A673 (cell line): Measurements from ENCODE around the gene B4GALT3. TPM values are rescaled to one million over a fixed set of nuclear protein-coding genes. Genes with fewer than 3 reads are reported as not detected.
A peak's percentile ranks its signal among the peaks of the same experiment; 100 is the strongest.

Experiments used
- Bru-seq: library from RNA; stranded (reverse); fragments of 400-500 nt; gene quantifications from one replicate; lab custom pipeline; 2021; lab: Mats Ljungman, UMichigan
- BruChase-seq, 2 experiments: library from RNA; stranded (reverse); fragments of 400-500 nt; gene quantifications; one replicate each; lab custom pipeline; 2021; lab: Mats Ljungman, UMichigan
- BruUV-seq: library from RNA; stranded (reverse); fragments of 400-500 nt; replicated peaks from 2 replicates; lab custom pipeline; 2021; lab: Mats Ljungman, UMichigan
- CTCF ChIA-PET: fragments of 300-600 bp; sonication (Branson Sonifier 250); formaldehyde crosslinking; loops from one replicate; lab custom pipeline; 2022; ENCODE audit warnings: antibody characterized with exemption; lab: Charles Lee
- POLR2A ChIA-PET: fragments of 300-600 bp; sonication (Branson Sonifier 250); formaldehyde crosslinking; loops from one replicate; lab custom pipeline; 2022; ENCODE audit warnings: antibody characterized with exemption; ENCODE audit not compliant: low non-redundant PET; lab: Charles Lee
- DNase-seq: peaks from one replicate; pipeline ENCODE4 v3.0.0-alpha.2; 2015; ENCODE audit warnings: low spot score
- H3K27ac ChIP-seq: fragments of 200-600 bp; sonication (generic); 2 replicates; pipeline ENCODE4 v1.5.1; 2016; ENCODE audit warnings: mixed run types, low read depth, mild to moderate bottlenecking, mixed read lengths, antibody characterized with exemption, low read length; ENCODE audit not compliant: poor library complexity, severe bottlenecking
- H3K27me3 ChIP-seq: fragments of 200-600 bp; sonication (generic); replicated peaks from 2 replicates; pipeline ENCODE4 v1.6.1; 2017; ENCODE audit warnings: mixed run types, low read depth, mild to moderate bottlenecking, mixed read lengths, antibody characterized with exemption, low read length; ENCODE audit not compliant: insufficient read depth, poor library complexity
- H3K36me3 ChIP-seq: fragments of 200-600 bp; sonication (generic); 2 replicates; pipeline ENCODE4 v1.6.1; 2016; ENCODE audit warnings: mixed run types, mild to moderate bottlenecking, mixed read lengths, antibody characterized with exemption, low read length; ENCODE audit not compliant: insufficient read depth, poor library complexity, severe bottlenecking
- H3K4me1 ChIP-seq: fragments of 200-600 bp; sonication (generic); 2 replicates; pipeline ENCODE4 v1.6.1; 2017; ENCODE audit warnings: mixed run types, mild to moderate bottlenecking, mixed read lengths, antibody characterized with exemption, low read length; ENCODE audit not compliant: insufficient read depth, poor library complexity, severe bottlenecking
- H3K4me3 ChIP-seq: fragments of 200-600 bp; sonication (generic); 2 replicates; pipeline ENCODE4 v1.5.1; 2016; ENCODE audit warnings: low read depth, mixed run types, mild to moderate bottlenecking, mixed read lengths, low read length; ENCODE audit not compliant: poor library complexity, severe bottlenecking
- H3K9me3 ChIP-seq: fragments of 200-600 bp; sonication (generic); 2 replicates; pipeline ENCODE4 v1.6.1; 2016; ENCODE audit warnings: mixed run types, low read depth, mild to moderate bottlenecking, mixed read lengths, antibody characterized with exemption, low read length; ENCODE audit not compliant: poor library complexity, severe bottlenecking
- EZH2 ChIP-seq: fragments of 200-600 bp; sonication (generic); IDR thresholded peaks from 2 replicates; pipeline ENCODE4 v1.6.1; 2017; ENCODE audit warnings: borderline replicate concordance, low read depth, mild to moderate bottlenecking, mixed read lengths, antibody characterized with exemption, low read length; ENCODE audit not compliant: poor library complexity, severe bottlenecking
- intact Hi-C: fragments of 100-400 bp; cut with micrococcal nuclease; formaldehyde crosslinking; loops from one replicate; pipeline ENCODE4 v1.10.0; 2022; ENCODE audit not compliant: unreplicated experiment
- long read RNA-seq: library from polyadenylated mRNA; stranded (forward); transcript quantifications from one replicate; pipeline ENCODE4 v2.0.0, GENCODE V29; 2022
- total RNA-seq: library from RNA; stranded (reverse); gene quantifications from 2 replicates; pipeline ENCODE4 v1.2.3, GENCODE V29; 2021
- TF ChIP-seq, protein P1 (sequence below): fragments of 300-800, 200-600 bp; sonication (generic); conservative IDR thresholded peaks from 2 replicates; pipeline ENCODE4 v1.5.1; 2017; ENCODE audit warnings: low read depth, mild to moderate bottlenecking, antibody characterized with exemption, low read length, moderate library complexity, mixed read lengths

Gene B4GALT3
- 47.9 and 55.1 TPM in 2 replicates for total RNA-seq
- Bru-seq, nascent RNA = percentile 76 among the genes with signal in this experiment
- BruChase-seq, experiment 1, labeled RNA remaining after a 2-hour chase = percentile 81 among the genes with signal in this experiment
- percentile 91 among the genes with signal in this experiment for BruChase-seq, experiment 2, labeled RNA remaining after a 6-hour chase
- long read RNA-seq, transcript B4GALT3-201 (8 exons, 1,911 nt) = major isoform, 24 of 87 reads
- long read RNA-seq, transcript B4GALT3-213 (8 exons, 2,414 nt) = minor isoform, 20 of 87 reads
- long read RNA-seq, partial matches to known transcripts = 9 of 87 reads
- long read RNA-seq, other reads (novel, unspliced or antisense) = 31 of 87 reads

DNA sequence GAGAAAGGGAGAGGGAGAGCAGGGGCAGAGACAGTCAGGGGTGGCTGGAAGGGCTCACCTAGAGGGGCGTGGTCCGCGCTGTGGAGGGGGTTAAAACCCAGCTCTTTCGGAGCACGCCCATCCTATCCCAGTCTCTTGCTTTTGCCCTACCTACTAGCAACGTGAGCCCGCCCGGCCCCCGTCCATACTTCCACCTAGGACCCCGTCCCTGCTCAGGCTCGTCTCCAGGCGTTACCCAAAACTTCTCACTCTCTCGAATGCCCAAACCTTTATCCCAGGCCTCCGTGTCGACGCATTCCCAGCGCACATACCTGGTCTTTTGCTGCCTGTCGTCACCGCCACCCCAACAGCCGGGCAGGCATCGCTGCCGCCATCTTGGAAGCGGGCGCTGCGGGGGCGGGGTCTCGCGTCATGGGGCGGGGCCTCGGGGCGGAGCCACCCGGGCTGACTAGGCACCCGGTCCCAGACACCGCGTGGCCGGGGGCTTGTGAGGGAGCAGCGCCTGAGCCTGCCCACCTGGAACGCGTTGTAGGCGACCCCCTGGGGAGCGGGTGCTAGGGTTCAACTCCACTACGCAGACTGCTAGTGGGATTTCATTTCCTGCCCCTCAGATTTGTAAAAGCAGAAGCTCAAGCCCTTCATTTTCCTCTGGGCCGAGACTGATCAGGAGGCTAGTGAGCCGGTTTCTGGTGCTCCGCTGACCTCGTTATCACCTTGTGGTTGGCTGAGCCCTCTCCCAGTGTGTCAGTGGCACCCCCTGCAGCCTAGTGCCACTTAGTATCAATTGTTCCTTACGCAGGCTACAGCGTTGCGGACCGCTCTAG, at the start of gene B4GALT3:
TSS of gene B4GALT3 (minus strand) at position 396 of the 824 bp plus-strand sequence. CDS start 1,447 bp downstream, outside the sequence.
- intact Hi-C loops = no loop called here
- POLR2A ChIA-PET = interaction anchor here (1.5 kb wide), 1 partner anchor 25 kb away, joined by 5 read pairs; the partner anchor contains the start of gene NDUFS2
- Histone ChIP-seq H3K9me3 (no peaks in the 10 kb centered on the region), H3K27ac (peak within 1 kb of the TSS; percentile 87), H3K27me3 (no peaks in the 10 kb centered on the region), H3K4me3 (peak within 1 kb of the TSS; percentile 78), H3K4me1 (peaks cover 15% of the 10 kb centered on the region), H3K36me3 (peaks cover 28% of the 10 kb centered on the region)
- CTCF ChIA-PET = no interaction called here
- DNase-seq = peak; percentile 89
- no peak for TF ChIP-seq EZH2
- TF ChIP-seq, protein P1, sequence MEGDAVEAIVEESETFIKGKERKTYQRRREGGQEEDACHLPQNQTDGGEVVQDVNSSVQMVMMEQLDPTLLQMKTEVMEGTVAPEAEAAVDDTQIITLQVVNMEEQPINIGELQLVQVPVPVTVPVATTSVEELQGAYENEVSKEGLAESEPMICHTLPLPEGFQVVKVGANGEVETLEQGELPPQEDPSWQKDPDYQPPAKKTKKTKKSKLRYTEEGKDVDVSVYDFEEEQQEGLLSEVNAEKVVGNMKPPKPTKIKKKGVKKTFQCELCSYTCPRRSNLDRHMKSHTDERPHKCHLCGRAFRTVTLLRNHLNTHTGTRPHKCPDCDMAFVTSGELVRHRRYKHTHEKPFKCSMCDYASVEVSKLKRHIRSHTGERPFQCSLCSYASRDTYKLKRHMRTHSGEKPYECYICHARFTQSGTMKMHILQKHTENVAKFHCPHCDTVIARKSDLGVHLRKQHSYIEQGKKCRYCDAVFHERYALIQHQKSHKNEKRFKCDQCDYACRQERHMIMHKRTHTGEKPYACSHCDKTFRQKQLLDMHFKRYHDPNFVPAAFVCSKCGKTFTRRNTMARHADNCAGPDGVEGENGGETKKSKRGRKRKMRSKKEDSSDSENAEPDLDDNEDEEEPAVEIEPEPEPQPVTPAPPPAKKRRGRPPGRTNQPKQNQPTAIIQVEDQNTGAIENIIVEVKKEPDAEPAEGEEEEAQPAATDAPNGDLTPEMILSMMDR = no peak
- TSS peak; percentile 93 for BruUV-seq

DNA sequence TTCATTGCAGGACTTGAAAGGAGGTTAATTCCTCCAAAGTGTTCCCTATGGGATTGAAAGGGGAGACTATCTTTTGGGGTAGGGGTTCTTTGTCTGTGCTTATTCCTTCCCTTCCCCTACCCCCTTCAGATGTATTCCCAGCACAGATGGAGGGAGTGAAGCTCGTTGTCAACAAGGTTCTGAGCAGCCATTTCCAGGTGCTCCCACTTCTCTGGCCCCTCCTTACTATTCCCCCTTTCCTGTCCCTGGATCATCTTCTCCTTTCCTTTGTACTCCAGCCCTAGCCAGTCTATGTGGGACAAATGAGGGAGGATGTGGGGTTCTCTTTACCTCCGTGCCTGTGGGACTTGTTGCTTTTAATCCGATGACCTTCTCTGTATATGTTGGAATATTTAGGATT, 49.5 kb upstream of the B4GALT3 start:
- CTCF ChIA-PET = no interaction called here
- Histone ChIP-seq H3K27me3 (no peaks in the 10 kb centered on the region), H3K27ac (peak overlapping the region; percentile 68), H3K4me3 (peak overlapping the region; percentile 78), H3K4me1 (peaks cover 18% of the 10 kb centered on the region), H3K36me3 (peaks cover 16% of the 10 kb centered on the region), H3K9me3 (no peaks in the 10 kb centered on the region)
- TF ChIP-seq, protein P1 = no peak
- TF ChIP-seq EZH2 = no peak
- DNase-seq = no peak
- intact Hi-C loops = loop anchor here (1.0 to 5.0 kb wide), 2 partner anchors 65 to 156 kb away; no protein-coding TSS in a partner anchor
- POLR2A ChIA-PET = no interaction called here
- BruUV-seq = no TSS peak

DNA sequence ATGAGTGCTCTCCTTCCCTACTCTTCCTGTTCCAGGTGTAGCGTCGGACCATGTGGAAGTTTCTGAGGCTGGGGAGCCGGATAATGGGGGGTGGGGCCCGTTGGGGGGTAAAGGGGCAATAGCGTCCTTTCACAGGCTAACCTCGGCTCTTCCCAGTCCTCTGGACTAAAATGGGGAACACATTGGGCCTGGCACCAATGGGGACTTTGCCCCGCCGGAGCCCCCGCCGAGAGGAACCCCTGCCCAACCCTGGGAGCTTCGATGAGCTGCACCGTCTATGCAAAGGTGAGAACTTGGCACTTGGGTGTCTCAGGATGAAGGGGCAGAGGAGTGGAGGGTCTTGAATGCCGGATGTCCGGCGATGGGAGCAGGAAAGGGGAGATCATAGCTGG, 49.0 kb upstream of the B4GALT3 start:
- Histone ChIP-seq H3K4me3 (peak overlapping the region; percentile 78), H3K4me1 (peaks cover 18% of the 10 kb centered on the region), H3K36me3 (peaks cover 16% of the 10 kb centered on the region), H3K27ac (peak overlapping the region; percentile 68), H3K9me3 (no peaks in the 10 kb centered on the region), H3K27me3 (no peaks in the 10 kb centered on the region)
- DNase-seq = no peak
- BruUV-seq = TSS peak; percentile 40
- ChIA-PET POLR2A (no interaction called here), CTCF (interaction anchor here (0.5 to 1.7 kb wide), 13 partner anchors 12 to 545 kb away, joined by 3 to 28 read pairs (median 7); partner anchors contain the start of genes ADAMTS4, KLHDC9, NDUFS2 and PPOX)
- intact Hi-C loops = loop anchor here (5.0 kb wide), 1 partner anchor 156 kb away; no protein-coding TSS in a partner anchor
- TF ChIP-seq, protein P1 = no peak
- TF ChIP-seq EZH2 = no peak
